ENCODE measurements around the gene PDZD2. TPM values are rescaled to one million over a fixed set of nuclear protein-coding genes. Genes with fewer than 3 reads are reported as not detected.

PDZD2 gene
- total RNA-seq, 1 experiment from 2014 or later, result 0.37 TPM

DNA sequence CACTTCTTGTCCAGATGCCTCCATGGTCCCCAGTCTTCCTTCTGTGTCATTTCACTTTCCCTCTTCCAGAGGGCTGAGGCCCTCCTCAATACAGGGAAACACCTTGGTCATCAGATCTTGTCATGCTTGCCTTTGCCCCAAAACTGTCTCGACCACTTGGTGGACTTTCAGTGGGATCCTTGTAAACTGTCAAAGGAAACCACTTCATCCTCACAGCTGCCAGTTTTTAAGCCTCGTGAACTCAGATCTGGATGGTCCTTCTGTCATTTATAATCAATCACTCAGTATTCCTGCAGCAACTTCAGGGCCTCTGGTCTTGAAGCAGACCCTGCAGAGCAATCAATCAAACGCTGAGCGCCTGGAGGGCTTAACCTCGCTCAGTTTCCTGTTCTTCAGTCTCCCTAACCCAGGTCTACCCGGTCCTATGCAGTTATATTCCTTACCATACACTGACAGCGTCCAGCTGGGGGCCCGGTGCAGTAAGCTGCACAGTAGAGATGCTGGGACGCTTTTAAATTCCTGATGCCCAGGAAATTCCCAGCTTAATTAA, 460.6 kb downstream of the PDZD2 start:
- BruUV-seq (replicated peaks), result no TSS peak
- H3K9me2 ChIP-seq (ENCODE audit: insufficient read depth), result no peaks in the 10 kb centered on the region
- no peak overlapping the region for H3K27ac ChIP-seq (ENCODE audit: low read depth, low read length)
- no peaks in the 10 kb centered on the region for H3K4me1 ChIP-seq (ENCODE audit: control insufficient read depth in 1 of 2, insufficient read depth in 2 of 2, low read length in 2 of 2)
- H3K9ac ChIP-seq (ENCODE audit: low read length), result no peak overlapping the region
- intact Hi-C loops (cut with micrococcal nuclease), result no loop called here
- ChIA-PET POLR2A (no interaction called here), CTCF (no interaction called here), RAD21 (ENCODE audit: low non-redundant PET in 1 of 2, low total read pairs in 2 of 2, uncharacterized antibody in 2 of 2, unreplicated experiment in 2 of 2) (no interaction called here)
- ATAC-seq (no peak), DNase-seq (ENCODE audit: low read depth, low spot score) (no peak)
- H3K36me3 ChIP-seq (ENCODE audit: control insufficient read depth in 1 of 2, insufficient read depth in 2 of 2, low read length in 2 of 2), result peaks cover 5 to 8% of the 10 kb centered on the region in 2 experiments; a peak in 3 of 4 replicates
- H3K4me3 ChIP-seq (replicated peaks in 1 of 2; ENCODE audit: low read depth in 1 of 2, low read length in 2 of 2), result no peak overlapping the region
- no peaks in the 10 kb centered on the region for H3K9me3 ChIP-seq (ENCODE audit: control insufficient read depth in 1 of 2, insufficient read depth in 1 of 2, low read depth in 1 of 2, low read length in 2 of 2)
- H4K20me1 ChIP-seq (ENCODE audit: insufficient read depth), result no peaks in the 10 kb centered on the region
- TF ChIP-seq EZH2phosphoT487 (IDR thresholded peaks at IDR 0.05; ENCODE audit: borderline replicate concordance) (no peak), SRF (IDR thresholded peaks at IDR 0.05; ENCODE audit: low read depth) (no peak), TCF7L2 (IDR thresholded peaks at IDR 0.05; ENCODE audit: borderline replicate concordance, extremely low read depth, insufficient read depth, insufficient read length) (no peak), YY1 (IDR thresholded peaks at IDR 0.05; ENCODE audit: extremely low read depth, insufficient replicate concordance, low read depth, low read length) (no peak), CEBPB (IDR thresholded peaks at IDR 0.05; ENCODE audit: low read depth) (no peak), FOSL1 (IDR thresholded peaks at IDR 0.05; ENCODE audit: low read depth) (no peak), ZNF274 (IDR thresholded peaks at IDR 0.05; ENCODE audit: low read depth, low read length) (no peak), SIN3A (IDR thresholded peaks at IDR 0.05; ENCODE audit: low read depth) (no peak)
- no peak overlapping the region for H2AFZ ChIP-seq (ENCODE audit: low read depth, low read length, poor library complexity, severe bottlenecking)
- H3K27me3 ChIP-seq (ENCODE audit: insufficient read depth, low read length), result no peaks in the 10 kb centered on the region
- H3K4me2 ChIP-seq (ENCODE audit: low read length), result no peak overlapping the region
- no peaks in the 10 kb centered on the region for H3K79me2 ChIP-seq (ENCODE audit: insufficient read depth, low read length)

DNA sequence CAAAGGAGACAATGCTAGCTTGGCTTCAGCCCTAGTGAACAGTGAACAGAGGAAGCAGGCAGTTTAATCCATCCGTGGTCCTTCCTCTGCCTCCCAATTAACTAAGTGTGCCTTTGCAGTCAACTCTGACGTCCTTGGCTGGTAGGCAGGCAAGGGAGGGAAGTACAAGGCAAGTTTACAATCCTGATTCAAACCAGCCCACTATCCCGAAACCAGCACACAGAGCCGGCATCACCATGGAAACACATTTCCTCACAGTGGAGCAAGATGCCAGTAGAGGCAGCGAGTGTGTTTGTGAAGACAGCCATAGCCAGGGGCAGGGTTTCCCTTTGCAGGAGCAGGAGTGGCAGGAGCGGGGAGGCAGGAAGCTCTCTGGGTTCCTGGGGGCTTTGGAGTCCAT, 461.3 kb downstream of the PDZD2 start:
- Histone ChIP-seq H3K4me3 (replicated peaks in 1 of 2; ENCODE audit: low read depth in 1 of 2, low read length in 2 of 2) (no peak overlapping the region), H3K36me3 (ENCODE audit: control insufficient read depth in 1 of 2, insufficient read depth in 2 of 2, low read length in 2 of 2) (peaks cover 9 to 13% of the 10 kb centered on the region in 2 experiments; a peak in 3 of 4 replicates), H3K79me2 (ENCODE audit: insufficient read depth, low read length) (no peaks in the 10 kb centered on the region), H3K9me2 (ENCODE audit: insufficient read depth) (no peaks in the 10 kb centered on the region), H3K4me1 (ENCODE audit: control insufficient read depth in 1 of 2, insufficient read depth in 2 of 2, low read length in 2 of 2) (no peaks in the 10 kb centered on the region), H3K27me3 (ENCODE audit: insufficient read depth, low read length) (no peaks in the 10 kb centered on the region), H3K9ac (ENCODE audit: low read length) (no peak overlapping the region), H3K4me2 (ENCODE audit: low read length) (no peak overlapping the region), H3K27ac (ENCODE audit: low read depth, low read length) (no peak overlapping the region), H4K20me1 (ENCODE audit: insufficient read depth) (no peaks in the 10 kb centered on the region), H2AFZ (ENCODE audit: low read depth, low read length, poor library complexity, severe bottlenecking) (no peak overlapping the region), H3K9me3 (ENCODE audit: control insufficient read depth in 1 of 2, insufficient read depth in 1 of 2, low read depth in 1 of 2, low read length in 2 of 2) (no peaks in the 10 kb centered on the region)
- no peak for TF ChIP-seq TCF7L2 (IDR thresholded peaks at IDR 0.05; ENCODE audit: borderline replicate concordance, extremely low read depth, insufficient read depth, insufficient read length)
- TF ChIP-seq EZH2 (IDR thresholded peaks at IDR 0.05), result no peak
- TF ChIP-seq CBX3 (IDR thresholded peaks at IDR 0.05; ENCODE audit: low read depth), result no peak
- ChIA-PET CTCF (no interaction called here), POLR2A (no interaction called here), RAD21 (ENCODE audit: low non-redundant PET in 1 of 2, low total read pairs in 2 of 2, uncharacterized antibody in 2 of 2, unreplicated experiment in 2 of 2) (no interaction called here)
- no peak for DNase-seq (ENCODE audit: low read depth, low spot score)
- BruUV-seq (replicated peaks), result no TSS peak
- no peak for ATAC-seq
- intact Hi-C loops (cut with micrococcal nuclease), result no loop called here
